Articular chondrocyte of knee joint (primary cell): ENCODE data around the gene DHX15. TPM values are rescaled to one million over a fixed set of nuclear protein-coding genes. Genes with fewer than 3 reads are reported as not detected.

Source experiments
- small RNA-seq: library from RNA; depleted of rRNA; stranded (forward); fragments of <200 nt; gene quantifications from one replicate; pipeline ENCODE3, GENCODE V24; 2012
- total RNA-seq: library from RNA; depleted of rRNA; stranded (reverse); fragments of >200 nt; gene quantifications from 2 replicates; pipeline ENCODE4 v1.2.3, GENCODE V29; 2012

Gene DHX15
- total RNA-seq: 139 and 146 TPM in 2 replicates

GRCh38 chr4:24584211-24584850 lies at the start of gene DHX15:
TSS of gene DHX15 (minus strand) at chr4:24584554. CDS start at chr4:24584393, 161 bp downstream.

Small RNA genes within 50 kb of the gene (small RNA-seq; reads per million reads assigned to genes)
- gene MIR573: not detected
- gene RN7SL16P: not detected

Other genes starting within 250 kb of the DHX15 start
- gene SOD3, start 211.0 kb upstream of the DHX15 start, total RNA-seq: 7.4 and 11.0 TPM in 2 replicates